ENCODE data around the gene HSD3B7. TPM values are rescaled to one million over a fixed set of nuclear protein-coding genes. Genes with fewer than 3 reads are reported as not detected.

HSD3B7 gene
- total RNA-seq, 2 donors from 2014 or later, result 4.1 to 4.8 TPM

- H3K4me3 Mint-ChIP-seq, result peak within 1 kb of the TSS; percentile 93
- H3K27ac Mint-ChIP-seq, result peak within 1 kb of the TSS; percentile 100
- H3K27me3 Mint-ChIP-seq (ENCODE audit: insufficient read depth), result no peaks in the 10 kb centered on the region
- WGBS, 2 experiments (ENCODE audit: insufficient coverage in 1 of 2, insufficient read length in 1 of 2), result 0% methylated on average over 14 to 84 of the region's 85 CpGs
- Histone ChIP-seq H3K9ac (ENCODE audit: extremely low read depth, low read length, poor library complexity, severe bottlenecking) (peak within 1 kb of the TSS; percentile 85), H3K4me1 (ENCODE audit: control insufficient read depth, insufficient read depth, low read length) (peaks cover 3% of the 10 kb centered on the region), H3K27ac (ENCODE audit: low read depth, low read length) (peak within 1 kb of the TSS; percentile 98), H3K36me3 (ENCODE audit: control insufficient read depth, insufficient read depth, low read length) (peaks cover 38% of the 10 kb centered on the region), H3K4me3 (ENCODE audit: low read length) (peak within 1 kb of the TSS; percentile 93), H3K9me3 (ENCODE audit: control insufficient read depth, low read length) (no peaks in the 10 kb centered on the region), H3K27me3 (ENCODE audit: control insufficient read depth, insufficient read depth, low read length, poor library complexity, severe bottlenecking) (no peaks in the 10 kb centered on the region)
- peak; percentile 96 for DNase-seq
- no peaks in the 10 kb centered on the region for H3K9me3 Mint-ChIP-seq
- peaks cover 36% of the 10 kb centered on the region for H3K36me3 Mint-ChIP-seq (ENCODE audit: low read depth)
- H3K4me1 Mint-ChIP-seq, result peaks cover 6% of the 10 kb centered on the region
- TF ChIP-seq CTCF (conservative IDR thresholded peaks at IDR 0.05), result no peak
These were observed 27.4 kb upstream of the HSD3B7 start, which contains the start of gene SETD1A for GRCh38 chr16:30957456-30958174. SETD1A (plus strand) TSS chr16:30957754; CDS start chr16:30958732, 978 bp downstream.

GRCh38 chr16:30958175-30959079, 26.6 kb upstream of the HSD3B7 start:
- H3K36me3 Mint-ChIP-seq (ENCODE audit: low read depth), result peaks cover 43% of the 10 kb centered on the region
- H3K27me3 Mint-ChIP-seq (ENCODE audit: insufficient read depth), result no peaks in the 10 kb centered on the region
- DNase-seq, result peak; percentile 87
- Histone ChIP-seq H3K36me3 (ENCODE audit: control insufficient read depth, insufficient read depth, low read length) (peaks cover 46% of the 10 kb centered on the region), H3K27ac (ENCODE audit: low read depth, low read length) (no peak overlapping the region), H3K9ac (ENCODE audit: extremely low read depth, low read length, poor library complexity, severe bottlenecking) (peak overlapping the region; percentile 77), H3K9me3 (ENCODE audit: control insufficient read depth, low read length) (no peaks in the 10 kb centered on the region), H3K4me3 (ENCODE audit: low read length) (peak overlapping the region; percentile 84), H3K4me1 (ENCODE audit: control insufficient read depth, insufficient read depth, low read length) (peaks cover 3% of the 10 kb centered on the region), H3K27me3 (ENCODE audit: control insufficient read depth, insufficient read depth, low read length, poor library complexity, severe bottlenecking) (no peaks in the 10 kb centered on the region)
- H3K9me3 Mint-ChIP-seq, result no peaks in the 10 kb centered on the region
- no peak for TF ChIP-seq CTCF (conservative IDR thresholded peaks at IDR 0.05)
- peak overlapping the region; percentile 93 for H3K4me3 Mint-ChIP-seq
- peak overlapping the region; percentile 91 for H3K27ac Mint-ChIP-seq
- H3K4me1 Mint-ChIP-seq, result peaks cover 6% of the 10 kb centered on the region
- WGBS, 2 experiments (ENCODE audit: insufficient coverage in 1 of 2, insufficient read length in 1 of 2), result 21 to 74% methylated on average over 14 to 44 of the region's 55 CpGs

- no peak overlapping the region for H3K4me3 Mint-ChIP-seq
- 93 to 97% methylated on average over 6 to 10 of the region's 11 CpGs for WGBS, 2 experiments (ENCODE audit: insufficient coverage in 1 of 2, insufficient read length in 1 of 2)
These were observed 23.6 kb upstream of the HSD3B7 start for GRCh38 chr16:30961384-30961783.

More at GRCh38 chr16:30961384-30961783, 23.6 kb upstream of the HSD3B7 start:
- Mint-ChIP-seq H3K4me1 (peaks cover 4% of the 10 kb centered on the region), H3K9me3 (no peaks in the 10 kb centered on the region), H3K36me3 (ENCODE audit: low read depth) (peaks cover 63% of the 10 kb centered on the region), H3K27ac (no peak overlapping the region), H3K27me3 (ENCODE audit: insufficient read depth) (no peaks in the 10 kb centered on the region)
- Histone ChIP-seq H3K36me3 (ENCODE audit: control insufficient read depth, insufficient read depth, low read length) (peaks cover 69% of the 10 kb centered on the region), H3K9ac (ENCODE audit: extremely low read depth, low read length, poor library complexity, severe bottlenecking) (no peak overlapping the region), H3K4me1 (ENCODE audit: control insufficient read depth, insufficient read depth, low read length) (peaks cover 3% of the 10 kb centered on the region), H3K9me3 (ENCODE audit: control insufficient read depth, low read length) (no peaks in the 10 kb centered on the region), H3K4me3 (ENCODE audit: low read length) (no peak overlapping the region), H3K27me3 (ENCODE audit: control insufficient read depth, insufficient read depth, low read length, poor library complexity, severe bottlenecking) (no peaks in the 10 kb centered on the region), H3K27ac (ENCODE audit: low read depth, low read length) (no peak overlapping the region)
- no peak for TF ChIP-seq CTCF (conservative IDR thresholded peaks at IDR 0.05)
- DNase-seq, result no peak
